ENCODE data around the gene PTPRA. TPM values are rescaled to one million over a fixed set of nuclear protein-coding genes. Genes with fewer than 3 reads are reported as not detected.
A peak's percentile ranks its signal among the peaks of the same experiment; 100 is the strongest.

The PTPRA gene
- total and polyA plus RNA-seq, 2 of the 13 experiments (the other 11 are each of a cell fraction or from before 2014, with no cell fraction given): 47.2 to 127 TPM

DNA sequence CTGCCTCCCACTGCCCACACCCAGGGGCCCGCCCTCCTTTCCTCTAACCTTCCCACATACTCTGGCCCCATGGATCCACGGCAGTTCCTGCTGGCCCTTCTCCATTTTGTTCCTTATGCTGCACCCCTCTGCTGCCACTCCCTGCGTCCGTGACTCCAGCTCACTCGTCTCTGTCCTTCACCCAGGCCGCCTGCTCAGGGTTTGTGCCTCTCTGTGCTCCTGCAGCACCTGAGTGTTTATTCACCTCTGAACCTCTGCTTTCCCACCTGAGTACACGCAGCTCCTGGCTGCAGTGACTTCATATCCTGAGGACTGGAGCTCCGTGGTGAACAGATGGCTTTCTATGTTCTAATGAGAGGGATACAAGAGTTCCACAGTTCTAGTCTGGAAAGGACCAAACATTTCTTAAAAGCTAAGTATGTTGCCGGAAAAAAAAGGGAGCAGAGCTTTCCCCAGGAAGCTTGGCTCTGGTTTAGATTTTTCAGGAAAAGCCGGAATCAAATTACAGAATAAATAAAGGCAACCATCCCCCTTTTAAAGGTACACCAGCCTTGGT, 168.7 kb downstream of the PTPRA start (continued):
- TF ChIP-seq PRDM10 (CRISPR knock-in tag; IDR thresholded peaks at IDR 0.05; ENCODE audit: low read depth) (no peak), AKAP8 (CRISPR knock-in tag; IDR thresholded peaks at IDR 0.05) (no peak), HOXA9 (CRISPR knock-in tag; IDR thresholded peaks at IDR 0.05; ENCODE audit: borderline replicate concordance) (0 out of 2 replicates have a peak, but pooled peaks have one; percentile 25), ZNF747 (CRISPR knock-in tag; IDR thresholded peaks at IDR 0.05; ENCODE audit: borderline replicate concordance) (no peak), ZBTB38 (CRISPR knock-in tag; IDR thresholded peaks at IDR 0.05) (peak; percentile 60; the same call in 1 of the 2 replicates), ZNF224 (CRISPR knock-in tag; IDR thresholded peaks at IDR 0.05) (no peak), ZNF768 (CRISPR knock-in tag; IDR thresholded peaks at IDR 0.05) (peak; percentile 50; the same call in 1 of the 2 replicates), ZNF160 (CRISPR knock-in tag; IDR thresholded peaks at IDR 0.05) (no peak), ZNF891 (CRISPR knock-in tag; IDR thresholded peaks at IDR 0.05) (0 out of 2 replicates have a peak, but pooled peaks have one; percentile 49), MLX (CRISPR knock-in tag; IDR thresholded peaks at IDR 0.05) (no peak), SIX4 (CRISPR knock-in tag; IDR thresholded peaks at IDR 0.05) (peak; percentile 72; the same call in 1 of the 2 replicates), ZNF143 (CRISPR knock-in tag; IDR thresholded peaks at IDR 0.05) (no peak), ZNF263 (CRISPR knock-in tag; IDR thresholded peaks at IDR 0.05) (0 out of 2 replicates have a peak, but pooled peaks have one; percentile 29), MEIS2 (CRISPR knock-in tag; IDR thresholded peaks at IDR 0.05) (no peak), ATF6 (CRISPR knock-in tag; conservative IDR thresholded peaks at IDR 0.05) (no peak), ZNF432 (CRISPR knock-in tag; IDR thresholded peaks at IDR 0.05; ENCODE audit: borderline replicate concordance) (no peak), MYC (CRISPR knock-in tag; IDR thresholded peaks at IDR 0.05; ENCODE audit: borderline replicate concordance) (no peak), NCOA2 (CRISPR knock-in tag; IDR thresholded peaks at IDR 0.05) (no peak), CREB1 (IDR thresholded peaks at IDR 0.05) (no peak), CREB1 (CRISPR knock-in tag; IDR thresholded peaks at IDR 0.05) (no peak), ZNF792 (CRISPR knock-in tag; IDR thresholded peaks at IDR 0.05) (no peak), ZSCAN30 (CRISPR knock-in tag; IDR thresholded peaks at IDR 0.05) (no peak)
- TF ChIP-seq, protein P1, sequence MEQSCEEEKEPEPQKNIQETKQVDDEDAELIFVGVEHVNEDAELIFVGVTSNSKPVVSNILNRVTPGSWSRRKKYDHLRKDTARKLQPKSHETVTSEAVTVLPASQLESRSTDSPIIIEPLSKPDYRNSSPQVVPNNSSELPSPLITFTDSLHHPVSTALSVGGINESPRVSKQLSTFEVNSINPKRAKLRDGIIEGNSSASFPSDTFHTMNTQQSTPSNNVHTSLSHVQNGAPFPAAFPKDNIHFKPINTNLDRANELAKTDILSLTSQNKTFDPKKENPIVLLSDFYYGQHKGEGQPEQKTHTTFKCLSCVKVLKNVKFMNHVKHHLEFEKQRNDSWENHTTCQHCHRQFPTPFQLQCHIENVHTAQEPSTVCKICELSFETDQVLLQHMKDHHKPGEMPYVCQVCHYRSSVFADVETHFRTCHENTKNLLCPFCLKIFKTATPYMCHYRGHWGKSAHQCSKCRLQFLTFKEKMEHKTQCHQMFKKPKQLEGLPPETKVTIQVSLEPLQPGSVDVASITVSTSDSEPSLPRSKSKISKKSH (CRISPR knock-in tag; IDR thresholded peaks at IDR 0.05; ENCODE audit: borderline replicate concordance): 0 out of 2 replicates have a peak, but pooled peaks have one; percentile 48
- TF ChIP-seq, protein P2, sequence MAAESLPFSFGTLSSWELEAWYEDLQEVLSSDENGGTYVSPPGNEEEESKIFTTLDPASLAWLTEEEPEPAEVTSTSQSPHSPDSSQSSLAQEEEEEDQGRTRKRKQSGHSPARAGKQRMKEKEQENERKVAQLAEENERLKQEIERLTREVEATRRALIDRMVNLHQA (CRISPR knock-in tag; IDR thresholded peaks at IDR 0.05): no peak
